LNCaP clone FGC (cell line): ENCODE data around the gene NCSTN.
A peak's percentile ranks its signal among the peaks of the same experiment; 100 is the strongest.

Experiments
- DNase-seq: peaks from one replicate; pipeline ENCODE4 v3.0.0-alpha.2; 2011; ENCODE audit warnings: low read depth
- H3K4me3 ChIP-seq: 2 replicates; pipeline ENCODE4 v1.5.1; 2011; ENCODE audit warnings: mild to moderate bottlenecking, low read depth, low read length, control low read depth
- TF ChIP-seq, protein P1 (sequence below): IDR thresholded peaks from 2 replicates; pipeline ENCODE4 v1.5.1; 2012; ENCODE audit warnings: mild to moderate bottlenecking; ENCODE audit not compliant: control insufficient read depth, insufficient read depth; ENCODE audit errors: extremely low read depth

The NCSTN gene

DNA sequence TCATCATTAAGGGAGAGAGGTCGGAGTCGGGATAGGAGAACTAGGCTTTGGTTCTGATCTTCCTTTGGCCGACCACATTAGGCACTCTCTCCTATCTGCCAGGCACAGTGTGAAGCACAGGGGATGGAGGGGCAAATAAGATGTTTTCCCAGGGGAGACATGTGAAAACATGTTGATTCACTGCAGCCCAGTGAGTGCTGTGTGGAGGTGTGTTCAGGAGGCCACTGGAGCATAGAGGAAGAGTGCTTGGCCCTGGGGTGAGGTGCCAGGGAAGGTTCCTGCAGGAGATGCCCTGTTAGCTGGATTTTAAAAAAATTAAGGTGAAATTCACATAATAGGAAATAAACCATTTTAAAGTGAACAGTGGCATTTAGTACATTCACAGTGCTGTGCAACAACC is 60.9 kb downstream of the NCSTN start:
- no peak for DNase-seq
- TF ChIP-seq, protein P1, sequence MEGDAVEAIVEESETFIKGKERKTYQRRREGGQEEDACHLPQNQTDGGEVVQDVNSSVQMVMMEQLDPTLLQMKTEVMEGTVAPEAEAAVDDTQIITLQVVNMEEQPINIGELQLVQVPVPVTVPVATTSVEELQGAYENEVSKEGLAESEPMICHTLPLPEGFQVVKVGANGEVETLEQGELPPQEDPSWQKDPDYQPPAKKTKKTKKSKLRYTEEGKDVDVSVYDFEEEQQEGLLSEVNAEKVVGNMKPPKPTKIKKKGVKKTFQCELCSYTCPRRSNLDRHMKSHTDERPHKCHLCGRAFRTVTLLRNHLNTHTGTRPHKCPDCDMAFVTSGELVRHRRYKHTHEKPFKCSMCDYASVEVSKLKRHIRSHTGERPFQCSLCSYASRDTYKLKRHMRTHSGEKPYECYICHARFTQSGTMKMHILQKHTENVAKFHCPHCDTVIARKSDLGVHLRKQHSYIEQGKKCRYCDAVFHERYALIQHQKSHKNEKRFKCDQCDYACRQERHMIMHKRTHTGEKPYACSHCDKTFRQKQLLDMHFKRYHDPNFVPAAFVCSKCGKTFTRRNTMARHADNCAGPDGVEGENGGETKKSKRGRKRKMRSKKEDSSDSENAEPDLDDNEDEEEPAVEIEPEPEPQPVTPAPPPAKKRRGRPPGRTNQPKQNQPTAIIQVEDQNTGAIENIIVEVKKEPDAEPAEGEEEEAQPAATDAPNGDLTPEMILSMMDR, result no peak
- H3K4me3 ChIP-seq, result no peak overlapping the region

DNA sequence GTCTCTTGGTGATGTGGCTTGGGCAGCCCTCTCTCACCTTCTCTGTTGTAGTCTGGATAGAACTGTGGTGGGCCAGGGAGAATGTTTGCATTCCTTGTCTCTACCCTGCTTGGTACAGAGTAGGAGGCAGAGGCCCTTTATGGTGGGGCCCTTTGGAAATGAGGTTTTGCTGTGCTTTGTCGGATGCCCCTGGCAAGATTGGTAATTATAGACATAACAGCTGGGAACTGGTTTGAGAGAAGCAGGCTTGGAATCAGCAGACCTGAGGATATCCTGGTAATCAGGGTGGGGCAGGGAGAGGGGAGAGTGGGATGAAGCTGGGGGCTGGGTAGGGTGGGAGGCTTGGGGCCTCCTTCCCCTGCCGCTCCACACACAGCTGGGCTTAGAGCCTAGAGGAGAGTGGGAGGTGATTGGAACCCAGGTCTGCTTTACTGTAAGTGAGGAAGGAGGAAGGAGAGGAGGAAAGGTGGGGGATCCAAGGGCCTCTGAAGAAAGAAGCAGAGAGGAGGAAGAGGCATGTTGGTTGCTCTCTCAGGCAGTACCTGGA is 62.2 kb downstream of the NCSTN start:
- no peak overlapping the region for H3K4me3 ChIP-seq
- no peak for DNase-seq
- TF ChIP-seq, protein P1, result no peak

DNA sequence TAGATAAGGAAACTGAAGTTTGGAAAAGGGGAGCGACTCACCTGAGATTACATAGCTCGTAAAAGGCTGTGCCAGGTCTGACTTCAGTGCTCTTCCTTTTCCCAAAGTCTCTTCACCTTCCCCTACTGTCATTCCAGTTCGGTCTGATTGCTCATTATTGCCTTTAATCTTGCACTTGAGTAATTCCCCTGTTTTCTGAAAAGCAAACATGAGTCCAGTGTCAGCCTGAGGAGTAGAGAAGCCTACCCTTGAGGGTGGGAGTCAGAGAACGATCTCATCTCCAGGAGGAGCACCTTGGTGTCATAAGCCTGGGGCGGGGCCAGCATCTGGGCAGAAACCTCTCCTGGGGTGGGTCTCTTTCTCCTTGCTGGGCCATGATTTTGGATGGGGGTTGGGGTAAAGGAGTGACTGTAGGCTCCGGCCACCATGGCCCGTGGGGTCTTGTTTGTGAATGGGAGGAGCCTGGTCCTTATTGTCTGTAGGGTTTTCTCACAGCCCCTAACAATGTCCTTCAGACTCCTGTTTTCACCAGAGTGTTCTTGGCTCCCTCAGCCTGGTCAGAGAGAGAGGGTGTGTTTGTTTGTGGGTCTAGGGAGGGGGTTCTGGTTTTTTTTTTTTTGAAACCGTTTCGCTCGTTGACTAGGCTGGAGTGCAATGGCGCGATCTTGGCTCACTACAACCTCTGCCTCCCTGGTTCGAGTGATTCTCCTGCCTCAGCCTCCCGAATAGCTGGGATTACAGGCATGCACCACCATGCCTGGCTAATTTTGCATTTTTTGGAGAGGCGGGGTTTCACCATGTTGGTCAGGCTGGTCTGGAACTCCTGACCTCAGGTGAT is 63.2 kb downstream of the NCSTN start:
- DNase-seq, result peak; percentile 7
- no peak overlapping the region for H3K4me3 ChIP-seq
- TF ChIP-seq, protein P1, result no peak

- TF ChIP-seq, protein P1, result no peak
- no peak for DNase-seq
These were observed 64.9 kb downstream of the NCSTN start for GRCh38 chr1:160407839-160408801.

More at GRCh38 chr1:160407839-160408801, 64.9 kb downstream of the NCSTN start:
- no peak overlapping the region for H3K4me3 ChIP-seq
